HG02642 (cell line): Measurements from ENCODE around the gene LRP8.
"Not testable (repeated sequence)": the region's sequence is repeated elsewhere in the genome, so short reads cannot be mapped to it uniquely, and the experiment has no call there.

Experiments used
- ATAC-seq: cut with Tn5 transposase; IDR thresholded peaks from one replicate; pipeline ENCODE4 v1.9.1; 2021; ENCODE audit warnings: mild to moderate bottlenecking; ENCODE audit not compliant: unreplicated experiment, poor library complexity

The LRP8 gene

GRCh38 chr1:53242381-53242780, 85.5 kb downstream of the LRP8 start:
- no peak for ATAC-seq

GRCh38 chr1:53241828-53242227, 86.0 kb downstream of the LRP8 start:
- ATAC-seq = no peak

GRCh38 chr1:53238197-53239155, 89.4 kb downstream of the LRP8 start, which contains the start of gene MAGOH:
MAGOH (minus strand) TSS chr1:53238518; CDS start chr1:53238448, 70 bp downstream.
- peak; percentile 99 for ATAC-seq

GRCh38 chr1:53237638-53238037, 90.2 kb downstream of the LRP8 start:
- ATAC-seq = no peak

GRCh38 chr1:53220962-53221286, 106.9 kb downstream of the LRP8 start:
- no peak for ATAC-seq

GRCh38 chr1:53220171-53220961, 107.5 kb downstream of the LRP8 start, which contains the start of gene CZIB:
CZIB (minus strand) TSS chr1:53220634; CDS start chr1:53220575, 59 bp downstream.
- peak; percentile 92 for ATAC-seq

GRCh38 chr1:53219711-53220110, 108.2 kb downstream of the LRP8 start:
- no peak for ATAC-seq

- no peak for ATAC-seq
These were observed 109.7 kb downstream of the LRP8 start for GRCh38 chr1:53218201-53218600.

- ATAC-seq = no peak
These were observed 113.4 kb downstream of the LRP8 start for GRCh38 chr1:53214376-53214940.

- ATAC-seq = no peak
These were observed 116.9 kb downstream of the LRP8 start for GRCh38 chr1:53210954-53211353.

- ATAC-seq = no peak
These were observed 117.5 kb downstream of the LRP8 start for GRCh38 chr1:53210352-53210751.

- ATAC-seq = no peak
These were observed 120.1 kb downstream of the LRP8 start for GRCh38 chr1:53207726-53208125.

- ATAC-seq = no peak
These were observed 121.0 kb downstream of the LRP8 start for GRCh38 chr1:53206735-53207379.

GRCh38 chr1:53206083-53206685, 121.7 kb downstream of the LRP8 start:
- ATAC-seq = not testable (repeated sequence)

- not testable (repeated sequence) for ATAC-seq
These were observed 122.4 kb downstream of the LRP8 start for GRCh38 chr1:53205496-53205895.

GRCh38 chr1:53203466-53203865, 124.4 kb downstream of the LRP8 start:
- no peak for ATAC-seq

- no peak for ATAC-seq
These were observed 129.6 kb downstream of the LRP8 start for GRCh38 chr1:53198241-53198651.

GRCh38 chr1:53197291-53198200, 130.3 kb downstream of the LRP8 start:
- ATAC-seq = no peak
